Amniotic epithelial cell (primary cell): ENCODE measurements around the gene SYCP1.
"Not testable (repeated sequence)": the region's sequence is repeated elsewhere in the genome, so short reads cannot be mapped to it uniquely, and the experiment has no call there.

Experiments
- DNase-seq: peaks from one replicate; pipeline ENCODE4 v3.0.0-alpha.2; 2010; ENCODE audit warnings: low read depth

SYCP1 gene

DNA sequence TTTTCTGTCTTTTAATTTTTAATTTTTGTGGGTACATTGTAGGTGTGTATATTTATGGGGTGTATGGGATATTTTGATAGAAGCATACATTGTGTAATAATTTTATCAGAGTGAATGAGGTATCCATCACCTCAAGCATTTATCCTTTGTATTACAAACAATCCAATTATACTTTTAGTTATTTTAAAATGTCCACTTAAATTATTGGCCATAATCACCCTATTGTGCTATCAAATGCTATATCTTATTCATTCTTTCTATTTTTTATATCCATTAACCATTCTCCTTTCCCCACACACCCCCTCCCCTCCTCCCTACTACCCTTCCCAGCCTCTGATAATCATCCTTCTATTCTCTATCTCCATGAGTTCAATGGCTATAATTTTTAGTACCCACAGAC is 104.8 kb downstream of the SYCP1 start:
- no peak for DNase-seq

- no peak for DNase-seq
These were observed 122.2 kb downstream of the SYCP1 start for GRCh38 chr1:114976891-114977290.

DNA sequence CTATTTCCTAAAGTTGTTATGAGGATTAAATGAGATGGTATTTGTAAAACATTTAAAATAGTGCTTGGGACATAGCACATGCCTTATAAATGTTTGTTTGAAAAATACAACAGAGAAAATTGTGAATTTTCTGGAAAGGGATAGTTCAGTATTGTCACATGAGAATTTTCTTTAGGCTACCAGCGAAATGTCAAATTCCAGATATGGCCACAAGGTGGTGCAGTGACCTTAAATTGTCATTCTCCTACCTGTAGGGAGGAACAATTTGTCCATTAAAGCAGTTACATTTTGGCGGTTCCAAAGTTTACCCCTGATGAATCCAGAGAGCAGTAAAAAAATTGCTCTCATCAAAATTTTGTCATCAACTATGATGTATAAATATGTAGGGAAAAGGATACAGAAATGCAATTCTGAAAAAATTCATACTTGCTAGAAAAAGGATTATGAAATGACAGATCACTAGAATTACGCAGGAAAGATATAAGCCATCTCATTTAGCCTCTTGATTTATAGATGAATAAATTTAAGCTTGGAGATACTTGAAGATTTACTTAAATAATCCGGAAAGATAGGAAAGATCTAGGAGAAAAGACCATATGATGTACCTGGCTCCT is 124.7 kb downstream of the SYCP1 start:
- DNase-seq, result peak; percentile 46

DNA sequence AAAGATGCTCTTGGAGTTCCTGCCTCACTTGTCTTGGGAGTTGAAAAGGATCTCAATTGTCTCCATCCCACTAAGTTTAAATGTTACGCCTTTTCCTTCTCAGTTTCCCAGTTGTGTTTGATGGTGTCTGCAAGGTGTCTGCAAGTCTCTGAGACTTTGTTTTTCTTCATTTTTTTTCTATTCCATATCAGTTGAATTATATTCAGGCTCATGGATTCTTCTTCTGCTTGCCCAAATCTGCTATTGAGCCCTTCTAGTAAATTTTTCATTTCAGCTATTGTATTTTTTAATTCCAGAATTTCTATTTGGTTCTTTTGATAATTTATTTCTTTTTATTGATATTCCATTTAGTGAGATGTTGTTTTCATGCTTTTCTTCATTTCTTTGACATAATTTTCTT is 127.6 kb downstream of the SYCP1 start:
- DNase-seq, result no peak

DNA sequence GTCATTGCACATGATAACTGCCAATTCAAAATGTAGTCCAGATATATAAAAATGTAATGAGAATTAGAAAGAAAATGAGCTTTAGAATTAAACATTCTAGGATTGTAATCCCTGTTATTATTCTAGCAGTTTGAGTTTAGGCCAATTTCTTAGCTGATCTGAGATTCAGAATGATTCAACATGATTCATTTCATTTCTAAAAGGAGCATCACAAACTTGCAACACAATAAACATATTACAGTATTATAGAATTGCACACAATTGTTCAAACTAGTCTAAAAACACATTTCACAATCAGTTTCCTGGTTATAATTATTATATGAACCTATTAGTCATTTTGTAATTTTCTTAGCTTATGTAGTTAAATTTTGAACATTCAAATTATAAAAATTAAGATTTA is 131.6 kb downstream of the SYCP1 start:
- peak; percentile 33 for DNase-seq

DNA sequence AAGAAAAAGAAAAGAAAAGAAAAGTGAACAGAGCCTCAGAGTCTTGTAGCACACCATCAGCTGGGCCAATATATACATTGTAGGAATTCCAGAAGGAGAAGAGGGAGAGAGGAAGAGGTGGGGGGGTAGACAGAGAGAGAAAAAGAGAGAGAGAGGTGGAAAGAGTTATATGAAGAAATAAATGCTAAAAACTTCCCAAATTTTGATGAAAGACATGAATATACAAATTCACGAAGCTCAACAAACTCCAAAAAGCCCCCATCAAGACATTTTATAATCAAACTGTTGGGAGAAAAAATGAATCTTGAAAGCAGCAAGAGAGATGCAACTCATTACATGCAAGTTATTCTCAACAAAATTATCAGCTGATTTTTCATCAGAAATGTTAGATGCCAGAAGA is 133.4 kb downstream of the SYCP1 start:
- DNase-seq, result no peak

- DNase-seq, result no peak
These were observed 143.0 kb downstream of the SYCP1 start for GRCh38 chr1:114997510-114998289.

DNA sequence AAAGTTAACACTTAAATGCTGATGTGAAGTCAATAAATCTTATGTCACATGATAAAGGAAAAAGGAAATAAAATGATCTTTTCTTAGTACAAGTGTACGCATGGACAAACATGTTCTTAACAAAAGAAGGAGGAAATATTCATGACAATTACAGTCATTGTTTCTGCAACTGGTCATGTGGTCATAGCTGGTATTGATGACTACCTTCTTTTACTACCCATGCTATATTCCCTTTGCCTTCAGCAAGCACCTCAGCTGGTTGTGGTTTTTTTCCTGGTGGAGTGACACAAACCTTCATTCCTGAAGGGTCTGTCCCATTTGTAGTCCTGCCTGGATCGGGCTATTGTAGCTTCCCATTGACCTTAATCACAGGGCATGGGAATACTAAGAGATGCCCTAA is 151.5 kb downstream of the SYCP1 start:
- no peak for DNase-seq

DNA sequence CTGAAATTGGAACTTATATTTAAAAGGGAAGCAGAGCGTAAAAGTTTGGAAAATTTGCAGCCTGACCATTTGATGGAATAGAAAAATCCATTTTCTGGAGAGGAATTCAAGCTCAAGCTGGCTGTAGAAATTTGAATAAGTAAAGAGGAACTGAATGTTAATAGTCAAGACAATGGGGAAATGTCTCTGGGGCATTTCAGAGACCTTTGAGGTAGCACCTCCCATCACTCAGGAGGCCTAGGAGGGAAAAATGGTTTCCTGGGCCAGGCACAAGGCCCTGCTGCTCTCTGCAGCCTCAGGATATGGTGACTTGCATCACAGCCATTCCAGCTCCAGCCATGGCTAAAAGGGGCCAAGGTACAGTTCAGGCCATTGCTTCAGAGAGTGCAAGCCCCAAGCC is 157.3 kb downstream of the SYCP1 start:
- DNase-seq, result no peak

DNA sequence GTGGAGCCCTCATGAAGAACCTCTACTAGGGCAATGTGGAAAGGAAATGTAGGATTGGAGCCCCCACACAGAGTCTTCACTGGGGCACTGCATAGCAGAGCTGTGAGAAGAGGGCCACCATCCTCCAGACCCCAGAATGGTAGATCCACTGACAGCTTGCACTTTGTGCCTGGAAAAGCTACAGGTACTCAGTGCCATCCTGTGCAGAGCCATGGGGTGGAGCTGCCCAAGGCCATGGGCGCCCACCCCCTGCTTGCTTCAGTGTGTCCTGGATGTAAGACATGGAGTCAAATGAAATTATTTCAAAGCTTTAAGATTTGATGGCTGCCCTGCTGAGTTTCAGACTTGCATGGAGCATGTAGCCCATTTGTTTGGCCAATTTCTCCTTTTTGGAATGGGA is 157.8 kb downstream of the SYCP1 start:
- DNase-seq, result no peak

GRCh38 chr1:115013792-115014191 is 159.1 kb downstream of the SYCP1 start:
- no peak for DNase-seq

- not testable (repeated sequence) for DNase-seq
These were observed 164.9 kb downstream of the SYCP1 start for GRCh38 chr1:115019549-115019948.

- DNase-seq, result no peak
These were observed 166.5 kb downstream of the SYCP1 start for GRCh38 chr1:115021145-115021544.

DNA sequence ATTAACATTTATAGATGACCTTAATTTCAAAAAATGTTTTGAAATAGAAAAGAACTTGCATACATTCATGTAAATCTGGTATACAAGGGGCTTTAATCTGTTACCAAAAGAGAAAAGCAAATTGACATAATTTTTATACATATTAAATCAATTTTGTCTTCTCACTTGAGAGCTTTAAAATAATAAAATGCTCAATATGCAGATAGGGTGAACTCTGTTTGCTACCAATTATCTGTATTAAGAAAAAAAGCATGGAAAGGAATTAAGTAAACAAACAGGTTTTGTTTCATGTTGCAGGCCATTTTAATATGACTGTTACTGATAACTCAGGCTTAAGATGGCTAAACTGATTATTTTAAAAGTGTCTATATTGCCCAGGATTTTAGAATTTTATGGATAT is 168.9 kb downstream of the SYCP1 start:
- no peak for DNase-seq

GRCh38 chr1:115029526-115029925 is 174.9 kb downstream of the SYCP1 start, which contains the start of gene TSHB:
TSHB (plus strand) TSS chr1:115029826; CDS start chr1:115033363, 3,537 bp downstream.
- no peak for DNase-seq

- no peak for DNase-seq
These were observed 176.9 kb downstream of the SYCP1 start for GRCh38 chr1:115031595-115031994.

DNA sequence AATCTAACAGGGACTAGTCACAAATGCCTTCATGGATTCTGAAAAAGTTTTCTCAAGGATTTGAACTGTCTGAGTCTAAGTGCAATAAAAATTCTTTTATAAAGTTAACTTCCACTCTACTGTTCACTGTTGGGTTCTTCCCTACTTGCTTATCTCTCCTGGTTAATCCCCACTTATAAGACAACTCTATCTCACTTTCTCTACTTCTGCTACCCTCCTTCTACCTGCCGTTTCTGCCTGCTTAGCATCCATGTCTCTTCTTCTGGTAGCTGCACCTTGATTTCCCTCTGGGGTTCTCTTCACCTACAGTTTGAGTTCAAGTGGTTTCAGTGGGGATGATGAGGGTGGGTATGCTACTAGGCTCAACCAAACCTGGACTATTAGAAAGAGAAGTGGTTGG is 181.0 kb downstream of the SYCP1 start:
- DNase-seq, result no peak

GRCh38 chr1:115036814-115037507 is 182.3 kb downstream of the SYCP1 start:
- no peak for DNase-seq

GRCh38 chr1:115040501-115040900 is 185.8 kb downstream of the SYCP1 start:
- DNase-seq, result no peak

DNA sequence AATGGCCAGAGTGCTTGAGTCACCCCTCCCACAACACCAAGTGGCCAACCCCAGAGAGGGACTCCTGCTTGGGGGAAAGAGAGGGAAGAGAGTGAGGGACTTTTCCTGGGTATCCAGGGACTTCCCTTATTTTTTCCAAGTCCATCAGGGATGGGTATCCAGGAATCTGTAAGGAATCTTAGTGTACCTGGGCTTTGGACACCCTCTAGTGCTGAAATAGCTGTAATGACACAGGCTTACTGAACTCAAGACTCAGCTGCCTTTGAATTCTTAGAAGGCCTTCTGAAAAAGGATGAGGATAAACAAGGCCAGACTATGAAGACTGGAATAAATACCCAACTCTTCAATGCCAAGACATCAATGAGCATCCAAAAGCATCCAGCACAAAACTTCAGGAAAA is 187.0 kb downstream of the SYCP1 start:
- DNase-seq, result peak; percentile 22
